Inferior parietal cortex (tissue), 1 donor: ENCODE data around the gene SPRR2E.
"Not testable (repeated sequence)": the region's sequence is repeated elsewhere in the genome, so short reads cannot be mapped to it uniquely, and the experiment has no call there.

Experiments
- DNase-seq: peaks from one replicate; pipeline ENCODE4 v3.0.0-alpha.2; 2016; ENCODE audit errors: extremely low spot score

Gene SPRR2E

GRCh38 chr1:153094426-153094825 lies at the start of gene SPRR2E:
TSS of gene SPRR2E (minus strand) at chr1:153094526. CDS start at chr1:153093751, 775 bp downstream.
- DNase-seq = no peak

- DNase-seq = no peak
Observed at GRCh38 chr1:153141377-153141776, 47.1 kb upstream of the SPRR2E start.

GRCh38 chr1:153140484-153140883 lies 46.2 kb upstream of the SPRR2E start:
- DNase-seq = no peak

GRCh38 chr1:153133743-153134142 lies 39.4 kb upstream of the SPRR2E start:
- DNase-seq = no peak

GRCh38 chr1:153133267-153133666 lies 38.9 kb upstream of the SPRR2E start:
- DNase-seq = no peak

GRCh38 chr1:153128688-153129087 lies 34.4 kb upstream of the SPRR2E start:
- not testable (repeated sequence) for DNase-seq

- DNase-seq = no peak
Observed at GRCh38 chr1:153127296-153127695, 33.0 kb upstream of the SPRR2E start.

- no peak for DNase-seq
Observed at GRCh38 chr1:153125536-153125935, 31.2 kb upstream of the SPRR2E start.

- DNase-seq = not testable (repeated sequence)
Observed at GRCh38 chr1:153123793-153124192, 29.5 kb upstream of the SPRR2E start.

- DNase-seq = no peak
Observed at GRCh38 chr1:153122831-153123421, 28.6 kb upstream of the SPRR2E start.

- no peak for DNase-seq
Observed at GRCh38 chr1:153120945-153121344, 26.6 kb upstream of the SPRR2E start.

GRCh38 chr1:153119491-153119971 lies 25.2 kb upstream of the SPRR2E start:
- DNase-seq = no peak

- not testable (repeated sequence) for DNase-seq
Observed at GRCh38 chr1:153115264-153115663, 20.9 kb upstream of the SPRR2E start.

- no peak for DNase-seq
Observed at GRCh38 chr1:153113416-153113815, 19.1 kb upstream of the SPRR2E start, which contains the start of gene SPRR2F. TSS of gene SPRR2F (minus strand) at chr1:153113516. CDS start at chr1:153112733, 783 bp downstream.

- DNase-seq = not testable (repeated sequence)
Observed at GRCh38 chr1:153112454-153112853, 18.1 kb upstream of the SPRR2E start.

- DNase-seq = no peak
Observed at GRCh38 chr1:153100245-153100644, 5.9 kb upstream of the SPRR2E start.

GRCh38 chr1:153099461-153100045 lies 5.2 kb upstream of the SPRR2E start:
- DNase-seq = no peak

- DNase-seq = no peak
Observed at GRCh38 chr1:153095764-153096163, 1.4 kb upstream of the SPRR2E start.

GRCh38 chr1:153087652-153088051 lies 6.7 kb downstream of the SPRR2E start:
- DNase-seq = no peak

GRCh38 chr1:153081736-153082135 lies 12.6 kb downstream of the SPRR2E start:
- no peak for DNase-seq

GRCh38 chr1:153072806-153073726 lies 21.3 kb downstream of the SPRR2E start:
- DNase-seq = no peak

GRCh38 chr1:153071511-153071910 lies 22.8 kb downstream of the SPRR2E start, which contains the start of gene SPRR2B:
TSS of gene SPRR2B (minus strand) at chr1:153071611. CDS start at chr1:153070839, 772 bp downstream.
- DNase-seq = no peak
